ENCODE measurements around the gene BRD2. TPM values are rescaled to one million over a fixed set of nuclear protein-coding genes. Genes with fewer than 3 reads are reported as not detected.
"Not testable (repeated sequence)": the region's sequence is repeated elsewhere in the genome, so short reads cannot be mapped to it uniquely, and the experiment has no call there.

Gene BRD2
- 155 TPM for polyA plus RNA-seq (2013, experiment 1 of 2; ENCODE audit: insufficient read length)
- 157 TPM for polyA plus RNA-seq (2013, experiment 2 of 2; ENCODE audit: insufficient read length)

- peak; percentile 98 for DNase-seq
Measured at GRCh38 chr6:32968093-32968866, at the start of gene BRD2. Gene BRD2 (plus strand): TSS chr6:32968594. CDS start chr6:32972899, 4,305 bp downstream.

GRCh38 chr6:32920715-32921114 is 47.7 kb upstream of the BRD2 start:
- no peak for DNase-seq

GRCh38 chr6:32922083-32922482 is 46.3 kb upstream of the BRD2 start:
- DNase-seq: no peak

- DNase-seq: no peak
Measured at GRCh38 chr6:32931211-32931610, 37.2 kb upstream of the BRD2 start.

- peak; percentile 62 for DNase-seq
Measured at GRCh38 chr6:32932132-32932868, 36.1 kb upstream of the BRD2 start.

- DNase-seq: peak; percentile 76
Measured at GRCh38 chr6:32933661-32934085, 34.7 kb upstream of the BRD2 start.

- no peak for DNase-seq
Measured at GRCh38 chr6:32935551-32936238, 32.7 kb upstream of the BRD2 start.

GRCh38 chr6:32936239-32937152 is 31.9 kb upstream of the BRD2 start:
- DNase-seq: no peak

GRCh38 chr6:32937230-32937633 is 31.2 kb upstream of the BRD2 start:
- no peak for DNase-seq

GRCh38 chr6:32938494-32938893 is 29.9 kb upstream of the BRD2 start:
- DNase-seq: no peak

- DNase-seq: peak; percentile 58
Measured at GRCh38 chr6:32940656-32941213, 27.7 kb upstream of the BRD2 start, which contains the start of gene HLA-DMB. Gene HLA-DMB (minus strand): TSS chr6:32941028. CDS start chr6:32940807, 221 bp downstream.

GRCh38 chr6:32941214-32941768 is 27.1 kb upstream of the BRD2 start:
- DNase-seq: no peak

- not testable (repeated sequence) for DNase-seq
Measured at GRCh38 chr6:32942555-32943123, 25.8 kb upstream of the BRD2 start.

- no peak for DNase-seq
Measured at GRCh38 chr6:32943864-32944649, 24.3 kb upstream of the BRD2 start.

- DNase-seq: no peak
Measured at GRCh38 chr6:32945108-32945760, 23.2 kb upstream of the BRD2 start.

GRCh38 chr6:32945953-32946352 is 22.4 kb upstream of the BRD2 start:
- no peak for DNase-seq

- DNase-seq: no peak
Measured at GRCh38 chr6:32946893-32947292, 21.5 kb upstream of the BRD2 start.

- DNase-seq: peak; percentile 53
Measured at GRCh38 chr6:32947552-32948465, 20.6 kb upstream of the BRD2 start.

Measured in fibroblast of skin of scalp (primary cell).